ENCODE data around the gene MYOD1.

DNA sequence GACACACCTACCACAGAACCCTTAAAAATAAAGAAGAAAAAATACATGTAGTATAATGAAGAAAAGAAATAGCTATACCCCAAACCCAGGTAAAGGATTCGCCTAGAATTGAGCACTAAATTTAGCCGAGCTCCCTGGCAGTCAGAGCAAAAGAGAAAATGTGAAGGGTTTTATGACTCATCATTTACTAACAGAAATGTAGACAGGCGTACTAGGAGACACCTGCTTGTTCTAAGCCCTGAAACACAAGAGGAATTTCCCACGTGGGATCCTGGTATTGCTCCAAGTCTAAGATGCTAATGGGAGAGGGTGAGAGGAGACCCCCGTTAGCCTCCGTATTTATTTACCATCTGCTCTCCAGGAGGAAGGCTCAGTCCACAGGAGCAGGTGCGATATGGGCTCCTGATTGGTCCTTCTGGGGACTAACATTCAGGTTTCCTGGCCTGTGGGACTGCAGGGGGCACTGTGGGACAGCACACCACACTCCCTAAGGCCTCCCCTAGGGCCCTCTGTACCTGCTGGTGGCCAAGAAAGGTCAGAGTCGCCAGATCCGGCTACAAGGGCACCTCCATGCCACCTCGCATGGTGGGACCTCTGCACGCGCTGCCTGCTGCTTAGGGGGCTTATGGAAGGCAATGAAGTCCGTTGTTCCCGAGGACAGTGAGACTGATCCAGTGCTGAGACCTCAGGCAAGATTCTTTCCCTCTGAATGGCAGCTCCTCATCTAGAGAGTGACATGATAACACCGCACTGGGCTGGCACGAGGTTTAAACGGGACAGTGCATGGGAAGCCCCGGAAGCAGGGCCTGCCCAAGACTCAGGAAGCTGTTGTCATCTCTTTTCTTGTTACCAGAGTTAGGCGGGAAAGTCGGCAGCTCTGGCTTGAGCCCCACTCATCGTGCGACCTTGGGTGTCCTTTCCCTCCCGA, 41.0 kb downstream of the MYOD1 start:
- TF ChIP-seq EZH2 (IDR thresholded peaks at IDR 0.05) (no peak), POLR2AphosphoS5 (IDR thresholded peaks at IDR 0.05; ENCODE audit: borderline replicate concordance, low read depth, low read length) (no peak), FOXP2 (optimal IDR thresholded peaks at IDR 0.05; ENCODE audit: control extremely low read depth, extremely low read length, insufficient read depth) (no peak)

Measured in SK-N-MC (cell line).